ENCODE results near the gene ENO1.
"Not testable (repeated sequence)": the region's sequence is repeated elsewhere in the genome, so short reads cannot be mapped to it uniquely, and the experiment has no call there.

ENO1 gene

DNA sequence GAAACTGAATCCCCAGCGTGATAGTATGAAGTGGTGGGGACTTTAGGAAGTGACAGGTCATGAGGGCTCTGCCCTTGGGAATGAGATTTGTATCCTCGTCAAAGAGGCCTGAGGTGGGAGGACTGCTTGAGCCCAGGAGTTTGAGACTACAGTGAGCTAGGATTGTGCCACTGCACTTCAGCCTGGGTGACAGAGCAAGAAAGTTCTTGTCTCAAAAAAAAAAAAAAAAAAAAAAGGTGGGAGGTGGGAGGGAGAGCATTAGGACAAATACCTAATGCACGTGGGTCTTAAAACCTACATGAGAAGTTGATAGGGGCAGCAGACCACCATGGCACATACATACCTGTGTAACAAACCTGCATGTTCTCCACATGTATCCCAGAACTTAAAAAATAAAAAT is 37.1 kb downstream of the ENO1 start:
- no peak for DNase-seq

GRCh38 chr1:8839990-8840389 is 38.5 kb downstream of the ENO1 start:
- no peak for DNase-seq

DNA sequence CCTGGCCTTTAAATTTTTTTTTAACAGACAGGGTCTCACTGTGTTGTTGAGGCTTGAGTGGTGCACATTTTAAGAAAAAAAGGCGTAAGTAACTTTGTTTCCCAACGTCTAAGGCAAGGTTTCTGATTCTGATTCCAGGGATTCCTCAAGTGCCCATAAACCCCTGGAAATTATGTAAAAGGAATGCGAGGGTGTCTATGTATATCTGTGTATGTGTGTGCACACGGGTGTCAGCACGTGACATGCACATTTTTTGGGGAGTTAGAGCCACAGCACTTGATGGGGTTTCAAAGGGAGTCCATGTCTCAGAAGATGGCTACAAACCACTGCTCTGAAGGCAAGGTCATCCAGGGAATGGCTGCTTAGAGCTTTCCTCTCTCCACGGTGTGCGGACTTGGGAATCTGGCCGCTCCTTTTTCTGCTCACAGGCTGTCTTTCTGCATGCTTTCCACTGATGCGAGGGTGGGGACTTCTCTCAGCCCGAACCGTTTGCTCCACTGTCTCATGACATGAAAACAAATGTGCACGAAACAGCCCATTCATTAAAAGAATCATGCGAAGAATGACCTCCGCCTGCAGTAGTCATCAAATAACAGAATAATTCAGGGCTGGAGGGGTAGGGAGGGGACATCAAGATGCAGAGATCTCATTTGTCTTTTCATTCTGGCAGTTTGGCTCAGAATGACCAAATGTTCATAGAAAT is 42.4 kb downstream of the ENO1 start:
- no peak for DNase-seq

- peak; percentile 22 for DNase-seq
These were observed 47.1 kb downstream of the ENO1 start for GRCh38 chr1:8831340-8831739.

GRCh38 chr1:8830732-8831131 is 47.8 kb downstream of the ENO1 start:
- not testable (repeated sequence) for DNase-seq

DNA sequence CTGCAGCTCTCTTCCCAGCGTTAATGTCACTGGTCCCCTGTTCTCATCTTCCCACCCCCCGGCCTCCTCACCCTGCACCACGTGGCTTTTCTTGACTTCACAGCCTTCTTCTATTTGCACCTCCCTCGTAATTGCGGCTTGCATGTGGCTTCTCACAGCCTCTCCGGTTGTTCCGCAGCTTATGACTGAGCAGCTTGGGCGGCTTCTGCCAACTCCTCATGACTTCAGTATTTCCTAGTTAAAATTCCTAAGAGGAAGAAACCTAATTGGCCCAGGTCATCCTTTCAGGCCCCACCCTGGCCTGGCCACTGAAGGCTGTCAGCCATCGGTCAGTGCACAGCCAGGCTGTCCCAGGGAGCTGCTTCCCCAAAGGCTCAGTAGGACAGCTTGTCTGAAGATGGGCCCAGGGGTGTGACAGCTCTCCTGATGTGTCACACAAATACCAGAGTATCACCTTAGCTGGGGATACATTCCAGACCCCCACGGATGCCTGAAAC is 52.5 kb downstream of the ENO1 start:
- no peak for DNase-seq

DNA sequence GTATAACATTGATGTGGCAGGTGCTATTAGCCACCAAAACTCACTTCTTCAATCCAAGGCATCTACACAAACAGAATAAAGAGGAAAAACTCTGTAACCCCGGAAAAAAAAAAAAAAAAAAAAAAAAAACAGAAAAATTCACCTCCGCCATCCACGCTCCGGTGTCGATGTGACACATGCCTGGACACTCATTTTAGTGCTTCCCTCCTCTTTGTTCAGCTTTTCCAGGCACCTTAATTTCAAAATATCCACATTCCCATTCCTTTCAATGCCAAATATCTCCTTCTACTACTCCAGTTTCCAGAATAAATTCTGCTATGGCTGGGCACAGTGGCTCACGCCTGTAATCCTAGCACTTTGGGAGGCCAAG is 55.2 kb downstream of the ENO1 start:
- DNase-seq: no peak

DNA sequence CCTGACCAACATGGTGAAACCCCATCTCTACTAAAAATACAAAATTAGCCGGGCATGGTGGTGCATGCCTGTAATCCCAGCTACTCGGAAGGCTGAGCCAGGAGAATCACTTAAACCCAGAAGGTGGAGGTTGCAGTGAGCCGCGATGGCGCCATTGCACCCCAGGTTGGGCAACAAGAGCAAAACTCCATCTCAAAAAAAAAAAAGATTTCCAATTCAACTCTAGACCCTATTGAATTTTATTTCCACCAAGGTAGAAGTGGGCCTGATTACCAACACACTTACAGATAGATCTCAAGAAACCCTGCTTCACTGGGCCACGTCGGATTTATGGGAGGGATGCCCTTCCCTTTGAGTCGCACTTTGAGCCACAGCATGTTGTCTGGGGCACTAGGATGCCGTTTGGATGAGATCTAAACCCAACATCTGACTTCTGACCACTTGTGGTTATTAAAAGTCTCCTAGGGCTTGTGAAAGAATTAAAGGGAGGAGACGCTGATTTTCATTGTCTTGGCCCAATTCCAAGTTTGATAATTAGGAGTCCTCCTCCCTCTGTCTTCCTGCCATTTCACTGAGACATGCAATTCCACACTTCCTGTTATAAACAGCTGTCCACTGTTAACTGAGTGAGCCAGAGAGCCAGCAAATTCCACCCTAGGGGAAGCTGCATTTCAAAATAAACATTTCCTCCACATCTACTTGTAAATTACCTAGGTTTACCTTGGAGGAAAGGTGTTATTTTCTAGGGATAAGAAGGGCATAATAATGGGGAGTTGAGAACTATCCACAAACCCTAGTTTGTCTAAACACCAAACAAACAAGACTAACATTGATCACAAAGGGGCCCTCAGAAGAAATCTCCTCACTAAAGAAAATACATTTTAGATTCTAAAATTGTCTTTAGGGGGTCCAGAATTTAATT is 55.9 kb downstream of the ENO1 start:
- peak; percentile 90 for DNase-seq

GRCh38 chr1:8821084-8821483 is 57.4 kb downstream of the ENO1 start:
- DNase-seq: no peak

GRCh38 chr1:8818789-8819188 is 59.7 kb downstream of the ENO1 start:
- not testable (repeated sequence) for DNase-seq

DNA sequence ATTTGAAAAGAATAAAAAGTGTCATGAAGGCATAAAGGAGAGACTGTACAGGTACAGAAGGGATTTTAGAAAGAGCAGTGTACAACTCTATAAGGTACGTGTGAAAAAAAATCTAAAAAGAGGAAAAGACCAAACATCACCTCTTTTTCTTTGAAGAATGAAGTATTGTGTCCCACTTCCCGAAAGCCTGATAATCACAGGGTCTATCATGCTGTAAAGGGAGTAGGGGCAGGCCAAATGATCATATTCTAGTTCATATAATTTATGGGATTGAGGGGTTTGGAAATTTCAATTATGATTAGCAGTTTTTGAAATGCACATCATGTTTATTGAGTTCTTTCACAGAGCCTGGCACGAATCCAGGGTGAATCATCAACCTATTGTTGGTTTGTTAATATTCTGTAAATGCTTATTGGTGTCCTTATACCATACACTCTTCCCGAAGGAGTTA is 60.1 kb downstream of the ENO1 start:
- DNase-seq: peak; percentile 64

DNA sequence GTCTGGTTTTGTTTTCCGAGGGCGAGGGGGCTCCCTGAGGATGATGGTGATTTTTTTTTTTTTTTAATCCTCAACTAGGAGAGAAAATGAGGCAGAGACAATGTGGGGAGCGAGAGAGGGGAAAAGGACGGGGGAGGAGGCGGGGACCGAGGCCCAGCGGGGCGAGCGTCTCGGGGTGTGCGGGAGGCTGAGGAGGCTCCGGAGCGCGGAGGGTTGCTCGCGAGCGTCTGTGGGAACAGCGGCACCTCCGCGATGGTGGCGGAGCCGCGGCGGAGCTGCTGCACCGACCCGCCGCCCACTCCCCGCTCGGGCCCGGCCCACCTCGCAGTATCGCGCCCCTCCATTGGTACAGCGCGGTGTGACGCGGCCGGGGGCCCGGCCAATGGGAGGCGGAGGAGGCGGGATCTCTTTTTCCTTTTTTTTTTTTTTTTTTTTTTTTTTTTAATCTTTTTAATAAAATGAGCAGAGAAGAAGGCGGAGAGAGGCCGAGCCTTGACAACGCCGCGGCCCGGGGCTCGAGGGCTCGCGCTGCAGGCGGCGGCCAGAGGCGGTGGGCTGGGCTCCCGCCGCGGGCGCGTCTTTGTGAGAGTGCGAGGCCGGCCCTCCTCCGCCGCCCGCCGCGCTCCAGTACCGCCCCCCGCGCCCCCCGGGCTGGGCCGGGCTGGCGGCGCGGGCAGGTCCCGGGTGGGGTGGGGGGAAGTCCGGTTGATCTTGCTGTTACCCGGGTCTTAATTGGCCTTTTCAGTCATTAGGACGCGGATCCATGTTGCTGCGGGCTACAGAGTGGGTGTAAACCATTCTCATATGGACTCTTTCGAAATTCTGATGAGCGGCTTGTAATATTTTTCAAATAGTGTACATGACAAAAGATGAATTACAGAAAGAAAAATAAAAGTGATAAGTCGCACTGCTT is 60.8 kb downstream of the ENO1 start, which contains the start of gene RERE:
Gene RERE, minus strand, starts transcription at position 229 of the 913 bp plus-strand sequence.
- DNase-seq: peak; percentile 96

DNA sequence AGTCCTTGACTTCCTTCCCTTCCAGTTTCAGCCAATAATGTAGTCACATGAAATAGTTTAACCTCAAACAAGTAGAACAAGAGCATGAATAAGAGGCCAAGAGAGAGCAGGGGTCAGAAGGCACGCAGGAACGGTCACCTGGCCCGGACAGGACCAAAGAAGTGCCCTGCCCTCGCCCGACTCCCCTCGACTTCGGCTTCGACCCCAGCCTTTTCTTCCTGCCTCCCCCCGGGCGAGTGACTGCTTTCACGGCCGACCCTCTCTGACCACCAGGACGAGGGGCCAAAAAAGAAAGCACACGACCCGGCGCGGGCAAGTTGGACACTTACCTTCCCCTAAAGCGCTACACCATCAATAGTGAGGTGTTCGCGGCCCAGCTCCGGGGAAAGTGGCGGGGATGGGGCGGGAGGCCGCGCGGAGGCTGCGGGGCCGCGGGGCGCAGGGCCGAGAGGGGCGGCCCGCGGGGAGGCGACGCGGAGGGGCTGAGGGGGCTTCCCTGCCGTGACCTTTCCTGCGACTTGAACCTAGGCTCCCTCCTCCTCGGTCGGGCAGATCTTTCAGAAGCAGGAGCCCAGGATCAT is 61.6 kb downstream of the ENO1 start:
- DNase-seq: peak; percentile 61

DNA sequence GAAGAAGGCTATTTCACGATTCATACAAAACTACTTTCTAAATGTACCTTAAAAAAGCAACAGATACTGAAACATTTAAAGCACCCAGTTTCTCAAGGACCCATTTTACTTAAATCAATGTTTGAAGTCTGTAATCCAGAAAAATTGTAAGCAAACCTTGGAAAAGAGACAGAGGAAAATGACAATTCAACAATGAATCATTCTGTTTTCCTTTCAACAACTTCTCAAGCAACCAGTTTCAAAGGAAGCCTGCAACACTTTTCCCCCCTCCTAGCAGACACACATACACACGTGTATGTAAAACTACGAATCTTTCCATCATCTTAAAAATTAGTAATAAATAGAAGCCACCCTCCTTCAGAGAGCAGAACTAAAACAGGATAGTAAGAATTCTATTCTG is 62.2 kb downstream of the ENO1 start:
- DNase-seq: no peak

DNA sequence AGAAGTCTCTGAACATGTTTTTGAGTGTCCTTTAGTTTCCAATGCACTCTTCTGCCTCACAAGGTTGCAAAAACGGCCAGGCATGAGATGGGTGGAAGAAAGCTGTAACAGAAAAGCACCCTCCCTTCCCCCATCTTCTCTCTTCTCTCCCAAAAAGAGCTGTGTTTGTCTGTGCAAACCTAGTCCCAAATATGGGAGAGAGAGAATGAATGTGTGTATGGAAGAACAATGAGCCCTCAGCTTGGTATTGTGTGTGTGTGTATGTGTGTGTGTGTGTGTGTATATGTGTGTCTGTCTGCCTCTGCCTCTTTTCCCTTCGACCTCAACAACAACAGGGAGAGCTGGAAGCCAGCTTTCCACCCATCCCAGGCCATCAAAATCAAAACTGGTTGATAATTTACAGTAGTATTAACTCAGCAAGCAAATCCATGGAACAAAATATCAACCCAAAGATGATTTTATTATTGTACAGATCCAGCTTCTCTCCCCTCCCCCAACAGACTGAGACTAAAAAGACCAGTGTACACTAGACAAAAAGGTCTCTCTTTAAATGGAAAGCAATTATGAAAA is 62.8 kb downstream of the ENO1 start:
- peak; percentile 45 for DNase-seq

- DNase-seq: peak; percentile 65
These were observed 63.6 kb downstream of the ENO1 start for GRCh38 chr1:8814865-8815264.

GRCh38 chr1:8813991-8814390 is 64.5 kb downstream of the ENO1 start:
- no peak for DNase-seq

DNA sequence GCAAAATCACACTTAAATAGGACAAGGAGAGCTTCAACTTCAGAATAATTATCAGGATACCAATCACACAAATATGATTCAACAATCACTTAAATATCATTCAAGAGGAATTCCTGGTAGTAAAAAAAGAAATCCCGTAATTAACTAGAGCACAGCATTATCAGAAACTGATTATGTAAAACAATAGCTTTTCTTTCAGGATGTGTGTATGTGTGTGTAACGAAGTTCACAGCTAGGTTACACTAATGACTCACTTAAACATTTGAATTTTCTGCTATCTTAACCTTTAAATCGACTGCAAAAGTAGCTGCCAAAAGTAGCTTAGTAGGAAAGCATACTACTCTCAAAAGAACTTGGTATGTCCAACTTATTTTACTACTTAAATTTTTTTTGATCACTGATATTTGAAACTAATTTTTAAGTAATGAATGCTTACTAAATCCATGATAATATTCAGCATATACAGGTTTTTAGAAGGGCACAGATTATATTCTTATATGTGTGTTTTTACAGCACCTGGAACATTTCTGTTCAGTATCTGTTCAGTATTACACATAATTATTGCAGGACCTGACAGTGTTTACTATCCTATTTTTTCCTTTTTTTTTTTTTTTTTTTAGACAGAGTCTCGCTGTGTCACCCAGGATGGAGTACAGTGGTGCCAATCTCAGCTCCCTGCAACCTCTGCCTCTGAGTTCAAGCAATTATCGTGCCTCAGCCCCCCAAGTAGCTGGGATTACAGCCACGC is 65.3 kb downstream of the ENO1 start:
- no peak for DNase-seq

GRCh38 chr1:8812081-8812480 is 66.4 kb downstream of the ENO1 start:
- DNase-seq: no peak

Data from NCI-H1092 treated with DMSO at 0.1 percent for 48 hours (cell line).